ENCODE data around the gene EBF3. TPM values are rescaled to one million over a fixed set of nuclear protein-coding genes. Genes with fewer than 3 reads are reported as not detected.

Gene EBF3
- total RNA-seq, 1 experiment from 2014 or later, result 0.64 TPM

- TF ChIP-seq TCF7L2 (IDR thresholded peaks at IDR 0.05; ENCODE audit: low read depth, low read length) (no peak), SIN3A (IDR thresholded peaks at IDR 0.05; ENCODE audit: borderline replicate concordance, insufficient read depth, low read depth, low read length) (no peak), CTCF (IDR thresholded peaks at IDR 0.05) (no peak), POLR2AphosphoS5 (IDR thresholded peaks at IDR 0.05; ENCODE audit: low read depth, low read length) (no peak), REST (IDR thresholded peaks at IDR 0.05; ENCODE audit: insufficient read depth in 1 of 2, low read depth in 2 of 2, low read length in 1 of 2) (no peak)
- BruUV-seq (replicated peaks), result no TSS peak
- Histone ChIP-seq H3K36me3 (ENCODE audit: control insufficient read depth, insufficient read depth, low read length) (no peaks in the 10 kb centered on the region), H3K27ac (ENCODE audit: low read length) (no peak overlapping the region), H3K4me1 (ENCODE audit: control insufficient read depth, insufficient read depth, low read length) (no peaks in the 10 kb centered on the region), H3K9me3 (ENCODE audit: control insufficient read depth, insufficient read depth, low read depth, low read length) (no peaks in the 10 kb centered on the region), H3K4me3 (ENCODE audit: low read depth in 2 of 2, low read length in 2 of 2) (no peak overlapping the region), H3K27me3 (ENCODE audit: control insufficient read depth, insufficient read depth, low read length) (no peaks in the 10 kb centered on the region)
- intact Hi-C loops (cut with micrococcal nuclease; ENCODE audit: unreplicated experiment), result no loop called here
- ChIA-PET POLR2A (no interaction called here), CTCF (no interaction called here)
- DNase-seq (ENCODE audit: low read depth, low spot score) (no peak), ATAC-seq (no peak)
- in situ Hi-C loops (cut with HindIII; ENCODE audit: low pct_unique_long_range_greater_than_20kb, low sequenced_read_pairs), result no loop called here
Measured at GRCh38 chr10:129790715-129791446, 173.2 kb downstream of the EBF3 start.

DNA sequence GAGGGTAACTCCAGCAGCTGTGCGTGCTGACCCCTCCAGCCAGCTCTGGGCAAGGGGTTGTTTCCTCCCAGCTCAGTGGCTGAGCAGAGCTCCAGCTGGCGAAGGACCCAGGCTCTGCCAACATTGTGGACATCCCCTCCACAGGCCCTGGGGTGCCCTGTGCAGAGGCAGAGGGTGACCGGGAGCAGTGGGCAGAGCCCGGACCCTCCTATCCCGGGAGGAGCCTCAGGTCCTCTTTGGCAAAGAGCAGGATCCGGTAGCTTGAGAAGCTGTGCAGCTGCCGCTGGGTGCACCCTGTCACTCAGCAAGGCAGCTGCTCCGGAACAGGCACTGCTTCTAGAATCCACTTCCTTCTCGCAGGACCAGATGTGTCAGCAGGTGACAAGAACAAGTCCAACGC is 175.9 kb downstream of the EBF3 start:
- ATAC-seq, result no peak
- H3K9me3 ChIP-seq (ENCODE audit: control insufficient read depth, insufficient read depth, low read depth, low read length), result no peaks in the 10 kb centered on the region
- H3K27me3 ChIP-seq (ENCODE audit: control insufficient read depth, insufficient read depth, low read length), result no peaks in the 10 kb centered on the region
- H3K27ac ChIP-seq (ENCODE audit: low read length), result no peak overlapping the region
- ChIA-PET POLR2A (no interaction called here), CTCF (no interaction called here)
- in situ Hi-C loops (cut with HindIII; ENCODE audit: low pct_unique_long_range_greater_than_20kb, low sequenced_read_pairs), result no loop called here
- no peak for DNase-seq (ENCODE audit: low read depth, low spot score)
- BruUV-seq (replicated peaks), result no TSS peak
- H3K36me3 ChIP-seq (ENCODE audit: control insufficient read depth, insufficient read depth, low read length), result no peaks in the 10 kb centered on the region
- H3K4me3 ChIP-seq (ENCODE audit: low read depth in 2 of 2, low read length in 2 of 2), result no peak overlapping the region
- TF ChIP-seq POLR2AphosphoS5 (IDR thresholded peaks at IDR 0.05; ENCODE audit: low read depth, low read length) (no peak), SIN3A (IDR thresholded peaks at IDR 0.05; ENCODE audit: borderline replicate concordance, insufficient read depth, low read depth, low read length) (no peak), TCF7L2 (IDR thresholded peaks at IDR 0.05; ENCODE audit: low read depth, low read length) (no peak), CTCF (IDR thresholded peaks at IDR 0.05) (no peak), REST (IDR thresholded peaks at IDR 0.05; ENCODE audit: insufficient read depth in 1 of 2, low read depth in 2 of 2, low read length in 1 of 2) (no peak)
- intact Hi-C loops (cut with micrococcal nuclease; ENCODE audit: unreplicated experiment), result no loop called here
- H3K4me1 ChIP-seq (ENCODE audit: control insufficient read depth, insufficient read depth, low read length), result no peaks in the 10 kb centered on the region
